ENCODE measurements around the gene POLR2E.

- no peak for TF ChIP-seq EP300 (conservative IDR thresholded peaks at IDR 0.05; ENCODE audit: poor library complexity, severe bottlenecking)
- no peak for TF ChIP-seq CTCF (IDR thresholded peaks at IDR 0.05; ENCODE audit: poor library complexity, severe bottlenecking)
- no peak for TF ChIP-seq POLR2AphosphoS5 (IDR thresholded peaks at IDR 0.05)
- TF ChIP-seq TAF1 (IDR thresholded peaks at IDR 0.05; ENCODE audit: low read depth): no peak
- TF ChIP-seq RAD21 (conservative IDR thresholded peaks at IDR 0.05): no peak
- no peak for TF ChIP-seq REST (IDR thresholded peaks at IDR 0.05; ENCODE audit: borderline replicate concordance)
- TF ChIP-seq EZH2 (IDR thresholded peaks at IDR 0.05; ENCODE audit: borderline replicate concordance, insufficient read depth, low read length, poor library complexity, severe bottlenecking): no peak
Measured at GRCh38 chr19:1090731-1091543, 4.2 kb downstream of the POLR2E start.
